Gastrocnemius medialis (tissue), 4 donors: Measurements from ENCODE around the gene FOXN1.

Experiments used
- POLR2A ChIP-seq, 2 donors: fragments of 450-650 bp; IDR thresholded peaks; one replicate each; pipeline ENCODE4 v1.6.1; 2017; ENCODE audit warnings: antibody characterized with exemption in 2 of 2, mild to moderate bottlenecking in 2 of 2, moderate library complexity in 2 of 2
- TF ChIP-seq, protein P1 (sequence below), 5 experiments: fragments of 450-650 bp in 3 of 5; fragments of 200-600 bp in 2 of 5; sonication (generic) in 2 of 5; IDR thresholded peaks in 4 of 5; conservative IDR thresholded peaks in 1 of 5; 1 replicate in 4 of 5; 2 replicates in 1 of 5; pipeline ENCODE4 v1.5.1; 2016 to 2019; ENCODE audit warnings: antibody characterized with exemption in 5 of 5, mild to moderate bottlenecking in 3 of 5, moderate library complexity in 3 of 5

DNA sequence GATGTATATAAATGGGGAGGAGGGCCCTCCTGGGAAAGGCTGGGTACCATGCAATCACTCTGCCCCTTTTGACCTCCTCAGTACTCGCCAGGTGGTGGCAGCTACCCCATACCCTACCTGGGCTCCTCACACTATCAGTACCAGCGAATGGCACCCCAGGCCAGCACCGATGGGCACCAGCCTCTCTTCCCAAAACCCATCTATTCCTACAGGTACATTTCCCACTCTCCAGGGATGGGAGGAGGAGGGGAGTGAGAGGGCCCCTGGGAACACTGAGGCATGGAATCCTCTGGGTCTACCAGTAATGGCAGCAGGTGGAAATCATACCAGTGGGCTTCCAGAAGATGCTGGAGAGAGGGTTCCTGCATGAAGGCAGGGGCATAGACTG lies 22.9 kb downstream of the FOXN1 start:
- TF ChIP-seq POLR2A (IDR thresholded peaks at IDR 0.05) = no peak
- TF ChIP-seq, protein P1, sequence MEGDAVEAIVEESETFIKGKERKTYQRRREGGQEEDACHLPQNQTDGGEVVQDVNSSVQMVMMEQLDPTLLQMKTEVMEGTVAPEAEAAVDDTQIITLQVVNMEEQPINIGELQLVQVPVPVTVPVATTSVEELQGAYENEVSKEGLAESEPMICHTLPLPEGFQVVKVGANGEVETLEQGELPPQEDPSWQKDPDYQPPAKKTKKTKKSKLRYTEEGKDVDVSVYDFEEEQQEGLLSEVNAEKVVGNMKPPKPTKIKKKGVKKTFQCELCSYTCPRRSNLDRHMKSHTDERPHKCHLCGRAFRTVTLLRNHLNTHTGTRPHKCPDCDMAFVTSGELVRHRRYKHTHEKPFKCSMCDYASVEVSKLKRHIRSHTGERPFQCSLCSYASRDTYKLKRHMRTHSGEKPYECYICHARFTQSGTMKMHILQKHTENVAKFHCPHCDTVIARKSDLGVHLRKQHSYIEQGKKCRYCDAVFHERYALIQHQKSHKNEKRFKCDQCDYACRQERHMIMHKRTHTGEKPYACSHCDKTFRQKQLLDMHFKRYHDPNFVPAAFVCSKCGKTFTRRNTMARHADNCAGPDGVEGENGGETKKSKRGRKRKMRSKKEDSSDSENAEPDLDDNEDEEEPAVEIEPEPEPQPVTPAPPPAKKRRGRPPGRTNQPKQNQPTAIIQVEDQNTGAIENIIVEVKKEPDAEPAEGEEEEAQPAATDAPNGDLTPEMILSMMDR (IDR thresholded peaks at IDR 0.05 in 4 of 5, conservative IDR thresholded peaks at IDR 0.05 in 1 of 5) = no peak
